Omental fat pad (tissue), 4 donors: Measurements from ENCODE around the gene VPS36. TPM values are rescaled to one million over a fixed set of nuclear protein-coding genes. Genes with fewer than 3 reads are reported as not detected.
"Not testable (repeated sequence)": the region's sequence is repeated elsewhere in the genome, so short reads cannot be mapped to it uniquely, and the experiment has no call there.

Source experiments
- ATAC-seq: fragments of 150-250 bp; one replicate; pipeline ENCODE4 v1.9.1; 2016; ENCODE audit warnings: mild to moderate bottlenecking, moderate library complexity; ENCODE audit not compliant: low FRiP score
- DNase-seq: peaks from one replicate; pipeline ENCODE4 v3.0.0-alpha.2; 2019; ENCODE audit warnings: low spot score
- CTCF ChIP-seq, 3 donors: fragments of 450-650 bp; IDR thresholded peaks; one replicate each; pipeline ENCODE4 v1.5.1; 2016 to 2017; ENCODE audit warnings: antibody characterized with exemption in 3 of 3, mild to moderate bottlenecking in 3 of 3, moderate library complexity in 2 of 3
- small RNA-seq: library from RNA; depleted of rRNA; stranded (forward); fragments of <200 nt; gene quantifications from one replicate; pipeline ENCODE3, GENCODE V24; 2016
- total RNA-seq, 4 donors: library from RNA; depleted of rRNA; stranded (reverse); fragments of >200 nt; gene quantifications; one replicate each; pipeline ENCODE4 v1.1.0, GENCODE V29; 2016

The VPS36 gene
- total RNA-seq, 4 donors from 2014 or later: 32.2 to 59.4 (median 46.5) TPM

- DNase-seq: no peak
- no peak for TF ChIP-seq CTCF (IDR thresholded peaks at IDR 0.05)
- no peak for ATAC-seq
Observed at GRCh38 chr13:52374389-52374788, 76.0 kb downstream of the VPS36 start.

- not testable (repeated sequence) for DNase-seq, ATAC-seq
Observed at GRCh38 chr13:52373277-52373676, 77.2 kb downstream of the VPS36 start.

GRCh38 chr13:52371736-52372247 lies 78.6 kb downstream of the VPS36 start:
- no peak for ATAC-seq
- DNase-seq: no peak
- TF ChIP-seq CTCF (IDR thresholded peaks at IDR 0.05): no peak

GRCh38 chr13:52366291-52366690 lies 84.1 kb downstream of the VPS36 start:
- TF ChIP-seq CTCF (IDR thresholded peaks at IDR 0.05): no peak
- DNase-seq: no peak
- ATAC-seq: no peak

Small RNA genes within 50 kb of the gene (small RNA-seq; reads per million reads assigned to genes)
- not detected for gene RNY4P24

Other genes with a start within 250 kb of the VPS36 start
- 10 to 100 TPM in 1 of 4 donors, 1 to 10 TPM in 3; 2.8 to 21.6 (median 4.2) TPM for gene THSD1, start 44.5 kb downstream of the VPS36 start, total RNA-seq
- gene CKAP2, start 4.8 kb upstream of the VPS36 start, total RNA-seq: 10 to 100 TPM in 1 of 4 donors, 1 to 10 TPM in 3; 4.2 to 13.2 (median 7.3) TPM
- gene HNRNPA1L2, start 191.8 kb upstream of the VPS36 start, total RNA-seq: 1 to 10 TPM; 1.1 to 5.2 (median 3.6) TPM
- gene SUGT1, start 202.2 kb upstream of the VPS36 start, total RNA-seq: 10 to 100 TPM; 27.5 to 39.1 (median 33.6) TPM